Peyer's patch (tissue), 4 donors: Measurements from ENCODE around the gene UQCR11.

Source experiments
- POLR2A ChIP-seq, 2 donors: fragments of 450-650 bp; IDR thresholded peaks; one replicate each; pipeline ENCODE4 v1.5.1; 2017; ENCODE audit warnings: antibody characterized with exemption in 2 of 2, mild to moderate bottlenecking in 2 of 2, moderate library complexity in 2 of 2
- TF ChIP-seq, protein P1 (sequence below), 6 experiments: fragments of 450-650 bp in 4 of 6; fragments of 200-600 bp in 2 of 6; sonication (generic) in 1 of 6; IDR thresholded peaks; one replicate each; pipeline ENCODE4 v1.5.1; 2017 to 2019; ENCODE audit warnings: antibody characterized with exemption in 6 of 6, mild to moderate bottlenecking in 3 of 6, moderate library complexity in 1 of 6

DNA sequence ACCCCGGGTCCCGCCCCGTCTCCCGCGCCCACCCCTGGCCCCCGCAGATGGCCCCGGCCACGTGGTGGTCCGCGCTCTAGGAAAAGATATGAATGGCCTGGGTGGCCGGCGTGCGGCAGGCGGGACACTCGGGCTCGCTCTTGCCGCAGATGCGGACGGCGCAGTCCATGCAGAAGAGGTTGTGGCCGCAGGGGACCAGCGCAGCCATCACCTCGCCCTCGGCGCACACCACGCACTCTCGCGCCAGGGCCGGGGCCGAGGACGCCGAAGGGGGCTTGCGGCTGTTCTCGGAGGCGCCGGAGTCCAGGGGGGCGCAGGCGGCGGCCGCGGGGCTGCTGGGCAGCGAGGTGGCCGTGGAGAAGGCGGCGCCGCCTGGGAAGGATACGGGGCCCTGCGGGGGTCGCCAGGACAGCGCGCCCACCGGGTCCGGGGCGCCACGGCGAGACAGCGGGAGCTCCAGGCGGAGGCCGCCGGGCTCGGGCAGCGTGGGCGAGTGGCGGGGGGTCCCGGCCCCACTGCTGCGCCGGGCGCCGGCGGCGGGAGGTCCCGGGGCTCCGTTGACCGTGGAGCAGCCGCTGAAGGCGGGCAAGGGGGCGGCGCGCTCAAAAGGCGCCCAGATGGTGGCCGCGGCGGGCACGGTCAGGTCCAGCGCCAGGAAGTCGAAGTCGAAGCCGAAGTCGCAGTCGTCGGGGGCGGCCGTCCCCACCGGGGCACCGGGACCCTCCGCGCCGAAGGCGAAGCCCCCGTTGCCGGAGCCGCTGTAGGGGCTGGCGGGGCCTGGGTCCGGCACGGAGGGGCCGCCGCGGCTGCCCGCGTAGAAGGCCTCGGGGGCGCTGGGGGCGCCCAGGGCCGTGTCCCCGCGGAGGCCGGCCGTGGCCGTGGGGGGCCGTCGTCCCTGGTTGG lies 49.5 kb downstream of the UQCR11 start:
- no peak for TF ChIP-seq POLR2A (IDR thresholded peaks at IDR 0.05)
- TF ChIP-seq, protein P1, sequence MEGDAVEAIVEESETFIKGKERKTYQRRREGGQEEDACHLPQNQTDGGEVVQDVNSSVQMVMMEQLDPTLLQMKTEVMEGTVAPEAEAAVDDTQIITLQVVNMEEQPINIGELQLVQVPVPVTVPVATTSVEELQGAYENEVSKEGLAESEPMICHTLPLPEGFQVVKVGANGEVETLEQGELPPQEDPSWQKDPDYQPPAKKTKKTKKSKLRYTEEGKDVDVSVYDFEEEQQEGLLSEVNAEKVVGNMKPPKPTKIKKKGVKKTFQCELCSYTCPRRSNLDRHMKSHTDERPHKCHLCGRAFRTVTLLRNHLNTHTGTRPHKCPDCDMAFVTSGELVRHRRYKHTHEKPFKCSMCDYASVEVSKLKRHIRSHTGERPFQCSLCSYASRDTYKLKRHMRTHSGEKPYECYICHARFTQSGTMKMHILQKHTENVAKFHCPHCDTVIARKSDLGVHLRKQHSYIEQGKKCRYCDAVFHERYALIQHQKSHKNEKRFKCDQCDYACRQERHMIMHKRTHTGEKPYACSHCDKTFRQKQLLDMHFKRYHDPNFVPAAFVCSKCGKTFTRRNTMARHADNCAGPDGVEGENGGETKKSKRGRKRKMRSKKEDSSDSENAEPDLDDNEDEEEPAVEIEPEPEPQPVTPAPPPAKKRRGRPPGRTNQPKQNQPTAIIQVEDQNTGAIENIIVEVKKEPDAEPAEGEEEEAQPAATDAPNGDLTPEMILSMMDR (IDR thresholded peaks at IDR 0.05) = no peak
